HepG2 (cell line): ENCODE data around the gene KCNRG. TPM values are rescaled to one million over a fixed set of nuclear protein-coding genes. Genes with fewer than 3 reads are reported as not detected.

Source experiments
- ARNT2 ChIP-seq: sonication (generic); formaldehyde crosslinking; IDR thresholded peaks from 2 replicates; pipeline ENCODE4 v1.8.0; 2022; ENCODE audit warnings: mild to moderate bottlenecking, low read depth, missing genetic modification reagents, moderate library complexity
- FOXA1 ChIP-seq, 2 experiments: fragments of 450-650 bp in 1 of 2; sonication (generic) in 1 of 2; formaldehyde crosslinking in 1 of 2; IDR thresholded peaks; 2 replicates each; pipeline versions ENCODE4 v1.4.0 to v1.6.1; 2016 to 2020; ENCODE audit warnings: missing genetic modification reagents in 1 of 2
- FOXO1 ChIP-seq: sonication (generic); formaldehyde crosslinking; IDR thresholded peaks from 2 replicates; pipeline ENCODE4 v1.4.0; 2020; ENCODE audit warnings: missing genetic modification reagents
- HMG20B ChIP-seq: conservative IDR thresholded peaks from 2 replicates; pipeline ENCODE4 v1.6.1; 2016; ENCODE audit warnings: missing genetic modification reagents, missing compliant biosample characterization
- HOXD1 ChIP-seq: sonication (generic); formaldehyde crosslinking; IDR thresholded peaks from 2 replicates; pipeline ENCODE4 v1.5.0; 2020; ENCODE audit warnings: missing genetic modification reagents
- MTA1 ChIP-seq: sonication (generic); formaldehyde crosslinking; IDR thresholded peaks from 2 replicates; pipeline ENCODE4 v1.4.0; 2020; ENCODE audit warnings: missing genetic modification reagents, mild to moderate bottlenecking, borderline replicate concordance
- POLR2G ChIP-seq: fragments of 200-400 bp; formaldehyde crosslinking; IDR thresholded peaks from 2 replicates; pipeline ENCODE4 v1.6.1; 2018; ENCODE audit warnings: mild to moderate bottlenecking, low read depth, low read length, moderate library complexity
- SP5 ChIP-seq: IDR thresholded peaks from 2 replicates; pipeline ENCODE4 v1.6.1; 2016; ENCODE audit warnings: low read depth, borderline replicate concordance
- ZNF12 ChIP-seq: sonication (generic); formaldehyde crosslinking; IDR thresholded peaks from 2 replicates; pipeline ENCODE4 v1.5.0; 2020; ENCODE audit warnings: missing genetic modification reagents
- ZNF136 ChIP-seq: sonication (generic); formaldehyde crosslinking; IDR thresholded peaks from 2 replicates; pipeline ENCODE4 v1.8.1; 2022; ENCODE audit warnings: low read depth, mild to moderate bottlenecking, moderate library complexity, missing genetic modification reagents
- ZNF546 ChIP-seq: sonication (generic); formaldehyde crosslinking; conservative IDR thresholded peaks from 2 replicates; pipeline ENCODE4 v1.8.1; 2023; ENCODE audit warnings: mild to moderate bottlenecking, missing genetic modification reagents
- ZNF747 ChIP-seq: sonication (generic); formaldehyde crosslinking; IDR thresholded peaks from 2 replicates; pipeline ENCODE4 v1.8.1; 2023; ENCODE audit warnings: missing genetic modification reagents, mild to moderate bottlenecking, borderline replicate concordance
- ZNF75D ChIP-seq: sonication (generic); formaldehyde crosslinking; IDR thresholded peaks from 2 replicates; pipeline ENCODE4 v1.8.1; 2023; ENCODE audit warnings: missing genetic modification reagents, mild to moderate bottlenecking, borderline replicate concordance
- ZNF839 ChIP-seq: sonication (generic); formaldehyde crosslinking; IDR thresholded peaks from 2 replicates; pipeline ENCODE4 v1.4.0; 2020; ENCODE audit warnings: missing genetic modification reagents, mild to moderate bottlenecking, borderline replicate concordance
- polyA plus RNA-seq, 8 experiments: library from polyadenylated mRNA; depleted of rRNA in 3 of 8; stranded (reverse) in 7 of 8; unstranded in 1 of 8; fragments of >200 nt; fragmentation: Illumina TruSeq in 4 of 8; extraction: Trizol in 4 of 8; gene quantifications; 2 replicates each; pipeline versions ENCODE4 v1.2.1 to v1.2.3, GENCODE V29; 2011 to 2016; ENCODE audit warnings: low read depth in 4 of 8, missing spikeins in 1 of 8, mixed read lengths in 1 of 8; ENCODE audit not compliant: insufficient read depth in 1 of 8
- total RNA-seq, 5 experiments: library from RNA; depleted of rRNA; stranded (reverse); fragments of >200 nt; fragmentation: Illumina TruSeq; extraction: Trizol; gene quantifications; 2 replicates each; pipeline ENCODE4 v1.2.3, GENCODE V29; 2016; ENCODE audit warnings: low read depth in 1 of 5
- TF ChIP-seq, protein P1 (sequence below): sonication (generic); formaldehyde crosslinking; IDR thresholded peaks from 2 replicates; pipeline ENCODE4 v1.4.0; 2020; ENCODE audit warnings: missing genetic modification reagents
- TF ChIP-seq, protein P2 (sequence below): sonication (generic); formaldehyde crosslinking; conservative IDR thresholded peaks from 2 replicates; pipeline ENCODE4 v1.4.0; 2020; ENCODE audit warnings: missing genetic modification reagents
- TF ChIP-seq, protein P3 (sequence below): sonication (generic); formaldehyde crosslinking; IDR thresholded peaks from 2 replicates; pipeline ENCODE4 v1.9.0; 2022; ENCODE audit warnings: missing genetic modification reagents, mild to moderate bottlenecking, borderline replicate concordance
- TF ChIP-seq, protein P4 (sequence below): sonication (generic); formaldehyde crosslinking; IDR thresholded peaks from 2 replicates; pipeline ENCODE4 v1.8.1; 2023; ENCODE audit warnings: mild to moderate bottlenecking, missing genetic modification reagents, borderline replicate concordance
- TF ChIP-seq, protein P5 (sequence below): sonication (generic); formaldehyde crosslinking; IDR thresholded peaks from 2 replicates; pipeline ENCODE4 v1.5.0; 2020; ENCODE audit warnings: missing genetic modification reagents

KCNRG gene
- total and polyA plus RNA-seq, 2 of the 13 experiments (the other 11 are each of a cell fraction or from before 2014, with no cell fraction given), result 1.0 to 1.5 TPM

DNA sequence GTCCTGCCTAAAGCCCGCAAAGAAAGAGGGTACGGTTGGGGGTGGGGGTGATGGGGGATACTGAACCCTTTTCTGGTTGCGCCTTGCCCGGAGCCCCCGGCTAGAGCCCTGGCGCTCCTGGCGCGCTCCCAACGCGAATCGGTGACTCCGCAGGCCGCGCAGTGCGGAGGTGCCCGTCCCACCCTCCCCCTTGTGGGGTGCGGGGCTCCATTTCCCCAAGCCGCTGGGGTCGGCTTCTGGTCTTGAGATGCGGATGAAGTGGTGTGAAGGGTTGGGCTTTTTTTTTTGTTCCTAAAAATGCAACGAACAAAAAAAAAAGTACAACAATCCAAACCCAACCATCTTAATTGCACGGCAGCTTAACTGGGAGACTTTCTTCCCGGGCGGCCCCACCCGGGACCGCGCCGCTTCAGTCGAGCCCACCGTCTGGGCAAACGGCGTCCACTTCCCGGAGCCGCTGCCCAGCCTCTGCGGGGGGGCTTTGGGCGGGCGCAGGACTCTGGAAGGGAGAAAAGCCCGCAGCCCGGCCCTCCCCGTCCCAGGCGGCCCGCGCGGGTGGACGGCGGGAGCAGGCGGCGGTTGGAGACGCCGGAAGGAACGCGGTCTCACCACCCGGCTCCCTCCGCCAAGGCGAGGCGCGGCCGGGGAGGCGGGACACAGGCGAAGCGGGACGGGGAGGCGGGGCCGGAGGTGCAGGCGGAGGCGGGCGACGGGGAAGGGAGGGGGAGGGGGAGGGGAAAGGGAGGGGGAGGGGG is 18.9 kb upstream of the KCNRG start (continued):
- TF ChIP-seq, protein P1, sequence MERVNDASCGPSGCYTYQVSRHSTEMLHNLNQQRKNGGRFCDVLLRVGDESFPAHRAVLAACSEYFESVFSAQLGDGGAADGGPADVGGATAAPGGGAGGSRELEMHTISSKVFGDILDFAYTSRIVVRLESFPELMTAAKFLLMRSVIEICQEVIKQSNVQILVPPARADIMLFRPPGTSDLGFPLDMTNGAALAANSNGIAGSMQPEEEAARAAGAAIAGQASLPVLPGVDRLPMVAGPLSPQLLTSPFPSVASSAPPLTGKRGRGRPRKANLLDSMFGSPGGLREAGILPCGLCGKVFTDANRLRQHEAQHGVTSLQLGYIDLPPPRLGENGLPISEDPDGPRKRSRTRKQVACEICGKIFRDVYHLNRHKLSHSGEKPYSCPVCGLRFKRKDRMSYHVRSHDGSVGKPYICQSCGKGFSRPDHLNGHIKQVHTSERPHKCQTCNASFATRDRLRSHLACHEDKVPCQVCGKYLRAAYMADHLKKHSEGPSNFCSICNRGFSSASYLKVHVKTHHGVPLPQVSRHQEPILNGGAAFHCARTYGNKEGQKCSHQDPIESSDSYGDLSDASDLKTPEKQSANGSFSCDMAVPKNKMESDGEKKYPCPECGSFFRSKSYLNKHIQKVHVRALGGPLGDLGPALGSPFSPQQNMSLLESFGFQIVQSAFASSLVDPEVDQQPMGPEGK (CRISPR knock-in tag), result peak; percentile 38; the same call in 1 of the 2 replicates
- TF ChIP-seq SP5 (CRISPR knock-in tag), result peak; percentile 80
- TF ChIP-seq ZNF839, result no peak
- TF ChIP-seq, protein P2, sequence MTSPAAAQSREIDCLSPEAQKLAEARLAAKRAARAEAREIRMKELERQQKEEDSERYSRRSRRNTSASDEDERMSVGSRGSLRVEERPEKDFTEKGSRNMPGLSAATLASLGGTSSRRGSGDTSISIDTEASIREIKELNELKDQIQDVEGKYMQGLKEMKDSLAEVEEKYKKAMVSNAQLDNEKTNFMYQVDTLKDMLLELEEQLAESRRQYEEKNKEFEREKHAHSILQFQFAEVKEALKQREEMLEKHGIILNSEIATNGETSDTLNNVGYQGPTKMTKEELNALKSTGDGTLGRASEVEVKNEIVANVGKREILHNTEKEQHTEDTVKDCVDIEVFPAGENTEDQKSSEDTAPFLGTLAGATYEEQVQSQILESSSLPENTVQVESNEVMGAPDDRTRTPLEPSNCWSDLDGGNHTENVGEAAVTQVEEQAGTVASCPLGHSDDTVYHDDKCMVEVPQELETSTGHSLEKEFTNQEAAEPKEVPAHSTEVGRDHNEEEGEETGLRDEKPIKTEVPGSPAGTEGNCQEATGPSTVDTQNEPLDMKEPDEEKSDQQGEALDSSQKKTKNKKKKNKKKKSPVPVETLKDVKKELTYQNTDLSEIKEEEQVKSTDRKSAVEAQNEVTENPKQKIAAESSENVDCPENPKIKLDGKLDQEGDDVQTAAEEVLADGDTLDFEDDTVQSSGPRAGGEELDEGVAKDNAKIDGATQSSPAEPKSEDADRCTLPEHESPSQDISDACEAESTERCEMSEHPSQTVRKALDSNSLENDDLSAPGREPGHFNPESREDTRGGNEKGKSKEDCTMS (CRISPR knock-in tag), result no peak
- TF ChIP-seq MTA1 (CRISPR knock-in tag), result peak; percentile 28; the same call in 1 of the 2 replicates
- TF ChIP-seq, protein P3, sequence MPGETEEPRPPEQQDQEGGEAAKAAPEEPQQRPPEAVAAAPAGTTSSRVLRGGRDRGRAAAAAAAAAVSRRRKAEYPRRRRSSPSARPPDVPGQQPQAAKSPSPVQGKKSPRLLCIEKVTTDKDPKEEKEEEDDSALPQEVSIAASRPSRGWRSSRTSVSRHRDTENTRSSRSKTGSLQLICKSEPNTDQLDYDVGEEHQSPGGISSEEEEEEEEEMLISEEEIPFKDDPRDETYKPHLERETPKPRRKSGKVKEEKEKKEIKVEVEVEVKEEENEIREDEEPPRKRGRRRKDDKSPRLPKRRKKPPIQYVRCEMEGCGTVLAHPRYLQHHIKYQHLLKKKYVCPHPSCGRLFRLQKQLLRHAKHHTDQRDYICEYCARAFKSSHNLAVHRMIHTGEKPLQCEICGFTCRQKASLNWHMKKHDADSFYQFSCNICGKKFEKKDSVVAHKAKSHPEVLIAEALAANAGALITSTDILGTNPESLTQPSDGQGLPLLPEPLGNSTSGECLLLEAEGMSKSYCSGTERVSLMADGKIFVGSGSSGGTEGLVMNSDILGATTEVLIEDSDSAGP (CRISPR knock-in tag), result peak; percentile 12; the same call in 1 of the 2 replicates
- 0 out of 2 replicates have a peak, but pooled peaks have one; percentile 18 for TF ChIP-seq ZNF546
- no peak for TF ChIP-seq ARNT2 (CRISPR knock-in tag)
- peak; percentile 79 for TF ChIP-seq POLR2G
- TF ChIP-seq ZNF136 (CRISPR knock-in tag), result no peak
- no peak; the same call in 1 of the 2 replicates for TF ChIP-seq HOXD1 (CRISPR knock-in tag)
- TF ChIP-seq, protein P4, sequence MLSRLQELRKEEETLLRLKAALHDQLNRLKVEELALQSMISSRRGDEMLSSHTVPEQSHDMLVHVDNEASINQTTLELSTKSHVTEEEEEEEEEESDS (CRISPR knock-in tag), result no peak
- no peak for TF ChIP-seq FOXA1 (IDR thresholded peaks at IDR 0.05)
- 0 out of 2 replicates have a peak, but pooled peaks have one; percentile 1 for TF ChIP-seq FOXA1 (CRISPR knock-in tag; IDR thresholded peaks at IDR 0.05)
- 0 out of 2 replicates have a peak, but pooled peaks have one; percentile 22 for TF ChIP-seq ZNF75D (CRISPR knock-in tag)
- TF ChIP-seq, protein P5, sequence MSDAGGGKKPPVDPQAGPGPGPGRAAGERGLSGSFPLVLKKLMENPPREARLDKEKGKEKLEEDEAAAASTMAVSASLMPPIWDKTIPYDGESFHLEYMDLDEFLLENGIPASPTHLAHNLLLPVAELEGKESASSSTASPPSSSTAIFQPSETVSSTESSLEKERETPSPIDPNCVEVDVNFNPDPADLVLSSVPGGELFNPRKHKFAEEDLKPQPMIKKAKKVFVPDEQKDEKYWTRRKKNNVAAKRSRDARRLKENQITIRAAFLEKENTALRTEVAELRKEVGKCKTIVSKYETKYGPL (CRISPR knock-in tag), result no peak
- TF ChIP-seq HMG20B, result no peak
- TF ChIP-seq ZNF747 (CRISPR knock-in tag), result 0 out of 2 replicates have a peak, but pooled peaks have one; percentile 20
- TF ChIP-seq FOXO1, result no peak
- no peak for TF ChIP-seq ZNF12 (CRISPR knock-in tag)
